Endothelial cell of umbilical vein (primary cell): Measurements from ENCODE around the gene ACSF3. TPM values are rescaled to one million over a fixed set of nuclear protein-coding genes. Genes with fewer than 3 reads are reported as not detected.

Source experiments
- BruUV-seq: library from RNA; stranded (reverse); fragments of 400-500 nt; replicated peaks from 2 replicates; lab custom pipeline; 2021; lab: Mats Ljungman, UMichigan
- CTCF ChIA-PET: fragments of 300-600, 350-600 bp; sonication (Branson Sonifier 250); formaldehyde crosslinking; loops from one replicate; lab custom pipeline; 2021; ENCODE audit warnings: antibody characterized with exemption, inconsistent platforms; lab: Charles Lee
- POLR2A ChIA-PET: fragments of 300-600, 350-600 bp; sonication (Branson Sonifier 250); formaldehyde crosslinking; loops from one replicate; lab custom pipeline; 2021; ENCODE audit warnings: antibody characterized with exemption, inconsistent platforms; lab: Charles Lee
- DNase-seq: peaks from one replicate; pipeline ENCODE4 v3.0.0-alpha.2; 2011; ENCODE audit warnings: low read depth, low spot score
- FAIRE-seq: peaks from 2 replicates; lab custom pipeline; 2011; peaks lifted over from hg19 to GRCh38; lab: Jason Lieb, UNC
- H2AFZ ChIP-seq: 2 replicates; pipeline ENCODE4 v1.6.0; 2012; ENCODE audit warnings: low read depth, low read length, control low read depth, inconsistent platforms
- H3K27ac ChIP-seq: 2 replicates; pipeline ENCODE4 v1.5.1; 2011; ENCODE audit warnings: low read depth, mild to moderate bottlenecking, control low read depth, low read length, moderate library complexity; ENCODE audit not compliant: insufficient read depth
- H3K27me3 ChIP-seq, 2 experiments: 2 replicates each; pipeline versions ENCODE4 v1.6.0 to v1.6.1; 2011; ENCODE audit warnings: low read length in 2 of 2, mixed read lengths in 1 of 2; ENCODE audit not compliant: control insufficient read depth in 2 of 2, insufficient read depth in 2 of 2
- H3K36me3 ChIP-seq, 2 experiments: 2 replicates in 1 of 2; 3 replicates in 1 of 2; pipeline ENCODE4 v1.5.1; 2011; ENCODE audit warnings: low read length in 2 of 2, mild to moderate bottlenecking in 1 of 2, moderate library complexity in 1 of 2; ENCODE audit not compliant: control insufficient read depth in 2 of 2, insufficient read depth in 2 of 2; ENCODE audit errors: extremely low read depth in 1 of 2
- H3K4me1 ChIP-seq: 3 replicates; pipeline ENCODE4 v1.5.1; 2011; ENCODE audit warnings: mild to moderate bottlenecking, low read length; ENCODE audit not compliant: control insufficient read depth, insufficient read depth; ENCODE audit errors: extremely low read depth
- H3K4me2 ChIP-seq: 2 replicates; pipeline ENCODE4 v1.6.1; 2011; ENCODE audit warnings: low read length, control low read depth, mixed read lengths; ENCODE audit not compliant: insufficient read depth
- H3K4me3 ChIP-seq, 3 experiments: fragments of 200-600 bp in 1 of 3; sonication (generic), shearing (Covaris generic) in 1 of 3; replicated peaks in 1 of 3; 2 replicates each; pipeline ENCODE4 v1.5.1; 2011 to 2016; ENCODE audit warnings: control low read depth in 3 of 3, low read length in 3 of 3, mild to moderate bottlenecking in 2 of 3, inconsistent platforms in 1 of 3, low read depth in 1 of 3, moderate library complexity in 1 of 3; ENCODE audit not compliant: insufficient read depth in 1 of 3
- H3K79me2 ChIP-seq: 2 replicates; pipeline ENCODE4 v1.6.0; 2012; ENCODE audit warnings: low read length, inconsistent platforms; ENCODE audit not compliant: control insufficient read depth, insufficient read depth
- H3K9ac ChIP-seq: replicated peaks from 2 replicates; pipeline ENCODE3; 2011; ENCODE audit warnings: low read length, control low read depth; ENCODE audit not compliant: insufficient read depth; ENCODE audit errors: extremely low read depth
- H3K9me1 ChIP-seq: replicated peaks from 3 replicates; pipeline ENCODE4 v1.6.0; 2011; ENCODE audit warnings: mild to moderate bottlenecking, low read length; ENCODE audit not compliant: control insufficient read depth, insufficient read depth; ENCODE audit errors: extremely low read depth
- H3K9me3 ChIP-seq: replicated peaks from 2 replicates; pipeline ENCODE4 v1.5.1; 2012; ENCODE audit warnings: low read length, inconsistent platforms; ENCODE audit not compliant: control insufficient read depth, insufficient read depth
- H4K20me1 ChIP-seq: replicated peaks from 2 replicates; pipeline ENCODE3; 2011; ENCODE audit warnings: mild to moderate bottlenecking, low read length; ENCODE audit not compliant: control insufficient read depth, insufficient read depth; ENCODE audit errors: extremely low read depth
- CTCF ChIP-seq, 2 donors: IDR thresholded peaks; 1 replicate in 1 of 2; 2 replicates in 1 of 2; pipeline ENCODE4 v1.5.1; 2011; ENCODE audit warnings: low read length in 2 of 2, mild to moderate bottlenecking in 2 of 2, moderate library complexity in 2 of 2, control low read depth in 1 of 2, inconsistent platforms in 1 of 2, low read depth in 1 of 2; ENCODE audit not compliant: insufficient read depth in 1 of 2; ENCODE audit errors: extremely low read depth in 1 of 2
- EZH2 ChIP-seq: IDR thresholded peaks from 2 replicates; pipeline ENCODE4 v1.6.1; 2012; ENCODE audit warnings: borderline replicate concordance, low read depth, mild to moderate bottlenecking, moderate library complexity, low read length, inconsistent platforms; ENCODE audit not compliant: severe bottlenecking
- FOS ChIP-seq: IDR thresholded peaks from 2 replicates; pipeline ENCODE4 v1.6.1; 2011; ENCODE audit warnings: mild to moderate bottlenecking, low read length, moderate library complexity, borderline replicate concordance; ENCODE audit not compliant: insufficient read depth
- GATA2 ChIP-seq: IDR thresholded peaks from 2 replicates; pipeline ENCODE4 v1.7.0; 2011; ENCODE audit warnings: low read depth, mild to moderate bottlenecking, moderate library complexity, mixed read lengths, low read length; ENCODE audit not compliant: insufficient read length, insufficient read depth
- JUN ChIP-seq: IDR thresholded peaks from 2 replicates; pipeline ENCODE4 v1.6.1; 2011; ENCODE audit warnings: borderline replicate concordance, low read depth; ENCODE audit not compliant: insufficient read length, insufficient read depth
- MYC ChIP-seq: IDR thresholded peaks from one replicate; pipeline ENCODE4 v1.6.1; 2011; ENCODE audit warnings: mild to moderate bottlenecking, low read depth, low read length
- POLR2A ChIP-seq: IDR thresholded peaks from 2 replicates; pipeline ENCODE4 v1.6.1; 2012; ENCODE audit warnings: low read depth, mild to moderate bottlenecking, control low read depth, low read length
- POLR2AphosphoS5 ChIP-seq: IDR thresholded peaks from 2 replicates; pipeline ENCODE4 v1.6.1; 2012; ENCODE audit warnings: low read depth, mild to moderate bottlenecking, control low read depth, low read length, moderate library complexity; ENCODE audit not compliant: insufficient read depth
- dilution Hi-C: fragments of 300-500 bp; cut with MboI; formaldehyde crosslinking; loops from one replicate; pipeline ENCODE4 v1.15.0; 2019; ENCODE audit warnings: low sequenced_read_pairs; ENCODE audit not compliant: extremely low pct_ligation_motif_present
- intact Hi-C: fragments of 100-400 bp; cut with micrococcal nuclease; formaldehyde crosslinking; loops from one replicate; pipeline ENCODE4 v1.10.0; 2022
- polyA plus RNA-seq, 4 experiments: library from polyadenylated mRNA; depleted of rRNA in 3 of 4; stranded (reverse) in 3 of 4; unstranded in 1 of 4; fragments of >200 nt; gene quantifications; 2 replicates each; pipeline versions ENCODE4 v1.2.1 to v1.2.3, GENCODE V29; 2011 to 2012; ENCODE audit warnings: missing spikeins in 1 of 4
- total RNA-seq: library from RNA; stranded (reverse); gene quantifications from 2 replicates; pipeline ENCODE4 v1.2.3, GENCODE V29; 2021
- TF ChIP-seq, protein P1 (sequence below): IDR thresholded peaks from 2 replicates; pipeline ENCODE4 v1.6.1; 2011; ENCODE audit not compliant: insufficient read depth, insufficient read length

Gene ACSF3
- total and polyA plus RNA-seq, 2 donors (not counting 3 experiments of a cell fraction or from before 2014, with no cell fraction given), result 18.6 to 33.2 TPM

DNA sequence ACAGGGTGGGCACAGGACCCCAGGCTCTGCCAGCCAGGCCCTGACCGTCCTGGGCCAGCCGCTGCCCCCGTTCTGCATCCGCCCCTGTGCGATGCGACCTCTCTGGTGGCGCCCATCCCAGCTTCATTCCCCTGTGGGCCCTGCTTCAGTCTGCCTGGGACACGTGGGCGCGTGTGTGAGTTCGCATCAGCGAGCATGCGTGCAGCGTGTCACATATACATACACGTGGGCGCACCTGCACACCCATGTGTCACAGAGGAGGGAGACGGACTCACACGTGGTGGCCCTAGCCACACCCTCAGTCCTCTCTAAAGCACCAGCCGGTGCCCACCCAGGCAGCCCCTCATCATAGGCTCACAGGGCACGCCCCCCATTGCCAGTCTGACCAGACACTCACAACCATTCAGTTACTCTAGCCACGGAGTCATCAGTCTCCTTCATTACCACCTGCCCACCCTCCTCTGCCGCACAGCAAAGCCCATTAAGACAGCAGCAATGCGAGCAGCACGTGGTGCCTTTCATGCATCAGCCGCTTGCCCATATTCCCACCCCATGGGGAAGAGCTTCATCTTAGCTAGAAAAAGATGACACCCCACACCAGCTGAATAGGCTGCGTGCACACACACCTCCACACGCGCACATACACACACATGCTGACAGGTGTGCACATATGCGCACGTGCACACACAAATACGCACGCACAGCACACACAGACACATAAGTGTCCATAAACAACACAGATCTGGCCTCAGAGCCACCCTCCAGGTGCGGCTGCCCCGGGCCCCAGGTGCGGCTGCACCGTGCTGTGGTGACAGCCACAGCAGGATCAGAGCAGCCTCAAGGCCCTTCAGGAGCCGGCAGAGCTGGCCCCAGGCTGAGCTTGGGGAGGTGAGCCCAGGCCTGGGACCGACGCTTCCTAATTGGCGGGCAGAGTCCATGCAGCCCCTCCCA is 68.4 kb downstream of the ACSF3 start:
- TF ChIP-seq JUN (no peak), FOS (no peak), CTCF (IDR thresholded peaks at IDR 0.05; ENCODE audit: extremely low read depth in 1 of 2, insufficient read depth in 1 of 2, low read depth in 1 of 2, low read length in 2 of 2) (no peak), GATA2 (no peak), POLR2A (no peak), MYC (no peak), POLR2AphosphoS5 (no peak), EZH2 (no peak)
- TF ChIP-seq, protein P1, sequence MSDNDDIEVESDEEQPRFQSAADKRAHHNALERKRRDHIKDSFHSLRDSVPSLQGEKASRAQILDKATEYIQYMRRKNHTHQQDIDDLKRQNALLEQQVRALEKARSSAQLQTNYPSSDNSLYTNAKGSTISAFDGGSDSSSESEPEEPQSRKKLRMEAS, result no peak
- Histone ChIP-seq H3K4me2 (no peak overlapping the region), H2AFZ (no peak overlapping the region), H3K36me3 (no peaks in the 10 kb centered on the region), H3K27me3 (no peaks in the 10 kb centered on the region), H3K4me3 (no peak overlapping the region), H4K20me1 (no peaks in the 10 kb centered on the region), H3K79me2 (no peaks in the 10 kb centered on the region), H3K9me3 (no peaks in the 10 kb centered on the region), H3K4me1 (no peaks in the 10 kb centered on the region), H3K27ac (no peak overlapping the region), H3K9me1 (no peaks in the 10 kb centered on the region), H3K9ac (no peak overlapping the region)
- ChIA-PET CTCF (interaction anchor here (1.5 kb wide), 1 partner anchor 304 kb away, joined by 5 read pairs; no protein-coding TSS in a partner anchor), POLR2A (no interaction called here)
- dilution Hi-C loops, result no loop called here
- FAIRE-seq (no peak), DNase-seq (no peak)
- BruUV-seq, result no TSS peak
- intact Hi-C loops, result no loop called here
